Posterior vena cava (tissue), 2 donors: ENCODE results near the gene CDC42. TPM values are rescaled to one million over a fixed set of nuclear protein-coding genes. Genes with fewer than 3 reads are reported as not detected.

Experiments
- DNase-seq: peaks from one replicate; pipeline ENCODE4 v3.0.0-alpha.2; 2020; ENCODE audit warnings: low spot score
- intact Hi-C, 2 donors: fragments of 100-400 bp; cut with DNase I; formaldehyde crosslinking; loops; one replicate each; pipeline versions ENCODE4 v1.14.1 to v1.14.2; 2022 to 2023
- total RNA-seq, 2 donors: library from RNA; stranded (reverse); fragmentation: NEBNext Ultra II Directional; extraction: Animal tissue kit (Norgen Biotek cat#: 25700); gene quantifications; one replicate each; pipeline ENCODE4 v1.2.1, GENCODE V29; 2021
- donor health status: DM: yes; HTN: yes; CAD: no.
- donor health status: DM: yes; HTN: yes; CAD: no.

The CDC42 gene
- total RNA-seq, 2 donors from 2014 or later = 214 to 262 TPM

- intact Hi-C loops = no loop called here
These were observed 49.5 kb downstream of the CDC42 start for GRCh38 chr1:22101995-22102394.

GRCh38 chr1:22102746-22103145, 50.2 kb downstream of the CDC42 start:
- intact Hi-C loops = no loop called here
- no peak for DNase-seq

More at GRCh38 chr1:22101995-22102394, 49.5 kb downstream of the CDC42 start:
- DNase-seq = no peak

GRCh38 chr1:22104094-22104493, 51.6 kb downstream of the CDC42 start:
- no peak for DNase-seq
- intact Hi-C loops = no loop called here

GRCh38 chr1:22104865-22105437, 52.4 kb downstream of the CDC42 start:
- intact Hi-C loops = loop anchor here (5.0 kb wide), 2 partner anchors 37 to 172 kb away; partner anchors contain the start of gene WNT4 (in 1 of the 2)
- no peak for DNase-seq

- DNase-seq = no peak
- intact Hi-C loops = loop anchor here (5.0 kb wide), 2 partner anchors 37 to 172 kb away; partner anchors contain the start of gene WNT4 (in 1 of the 2)
These were observed 53.2 kb downstream of the CDC42 start for GRCh38 chr1:22105611-22106207.

- intact Hi-C loops = loop anchor here (5.0 kb wide), 2 partner anchors 35 to 170 kb away; partner anchors contain the start of gene WNT4 (in 1 of the 2)
- no peak for DNase-seq
These were observed 54.6 kb downstream of the CDC42 start for GRCh38 chr1:22107126-22107525.

GRCh38 chr1:22108339-22109105, 56.0 kb downstream of the CDC42 start:
- intact Hi-C loops = loop anchor here (5.0 kb wide), 2 partner anchors 34 to 169 kb away; partner anchors contain the start of gene WNT4 (in 1 of the 2)
- DNase-seq = no peak

- intact Hi-C loops = loop anchor here (10.0 kb wide), 2 partner anchors 305 to 535 kb away; partner anchors contain the start of gene C1QC (in 1 of the 2)
These were observed 57.5 kb downstream of the CDC42 start for GRCh38 chr1:22110016-22110415.

GRCh38 chr1:22111115-22111514, 58.6 kb downstream of the CDC42 start:
- DNase-seq = no peak
- intact Hi-C loops = loop anchor here (10.0 kb wide), 2 partner anchors 304 to 534 kb away; partner anchors contain the start of gene C1QC (in 1 of the 2)

More at GRCh38 chr1:22110016-22110415, 57.5 kb downstream of the CDC42 start:
- DNase-seq = no peak

- no peak for DNase-seq
- intact Hi-C loops = loop anchor here (10.0 kb wide), 2 partner anchors 303 to 533 kb away; partner anchors contain the start of gene C1QC (in 1 of the 2)
These were observed 59.1 kb downstream of the CDC42 start for GRCh38 chr1:22111620-22112019.

- DNase-seq = no peak
- intact Hi-C loops = loop anchor here (10.0 kb wide), 2 partner anchors 302 to 532 kb away; partner anchors contain the start of gene C1QC (in 1 of the 2)
These were observed 60.0 kb downstream of the CDC42 start for GRCh38 chr1:22112554-22112953.

GRCh38 chr1:22114083-22115012, 61.8 kb downstream of the CDC42 start:
- DNase-seq = no peak
- intact Hi-C loops = loop anchor here (10.0 kb wide), 2 partner anchors 300 to 530 kb away; partner anchors contain the start of gene C1QC (in 1 of the 2)

- intact Hi-C loops = loop anchor here (10.0 kb wide), 2 partner anchors 300 to 530 kb away; partner anchors contain the start of gene C1QC (in 1 of the 2)
- no peak for DNase-seq
These were observed 62.8 kb downstream of the CDC42 start for GRCh38 chr1:22115286-22115685.

GRCh38 chr1:22117238-22117637, 64.7 kb downstream of the CDC42 start:
- intact Hi-C loops = loop anchor here (10.0 kb wide), 2 partner anchors 298 to 528 kb away; partner anchors contain the start of gene C1QC (in 1 of the 2)
- DNase-seq = no peak

- no peak for DNase-seq
- intact Hi-C loops = loop anchor here (10.0 kb wide), 2 partner anchors 297 to 527 kb away; partner anchors contain the start of gene C1QC (in 1 of the 2)
These were observed 65.3 kb downstream of the CDC42 start for GRCh38 chr1:22117851-22118250.

GRCh38 chr1:22118291-22118992, 65.9 kb downstream of the CDC42 start:
- DNase-seq = no peak
- intact Hi-C loops = loop anchor here (10.0 kb wide), 2 partner anchors 296 to 526 kb away; partner anchors contain the start of gene C1QC (in 1 of the 2)
